NCI-H2029 treated with DMSO at 0.1 percent for 48 hours (cell line): Measurements from ENCODE around the gene GPRC5D.

Source experiments
- DNase-seq: peaks from one replicate; lab custom pipeline; 2025; lab: John Stamatoyannopoulos, UW

GPRC5D gene

DNA sequence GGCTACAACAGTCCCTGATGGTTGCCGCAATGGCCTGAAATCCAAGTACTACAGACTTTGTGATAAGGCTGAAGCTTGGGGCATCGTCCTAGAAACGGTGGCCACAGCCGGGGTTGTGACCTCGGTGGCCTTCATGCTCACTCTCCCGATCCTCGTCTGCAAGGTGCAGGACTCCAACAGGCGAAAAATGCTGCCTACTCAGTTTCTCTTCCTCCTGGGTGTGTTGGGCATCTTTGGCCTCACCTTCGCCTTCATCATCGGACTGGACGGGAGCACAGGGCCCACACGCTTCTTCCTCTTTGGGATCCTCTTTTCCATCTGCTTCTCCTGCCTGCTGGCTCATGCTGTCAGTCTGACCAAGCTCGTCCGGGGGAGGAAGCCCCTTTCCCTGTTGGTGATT is 43.7 kb downstream of the GPRC5D start:
- no peak for DNase-seq

DNA sequence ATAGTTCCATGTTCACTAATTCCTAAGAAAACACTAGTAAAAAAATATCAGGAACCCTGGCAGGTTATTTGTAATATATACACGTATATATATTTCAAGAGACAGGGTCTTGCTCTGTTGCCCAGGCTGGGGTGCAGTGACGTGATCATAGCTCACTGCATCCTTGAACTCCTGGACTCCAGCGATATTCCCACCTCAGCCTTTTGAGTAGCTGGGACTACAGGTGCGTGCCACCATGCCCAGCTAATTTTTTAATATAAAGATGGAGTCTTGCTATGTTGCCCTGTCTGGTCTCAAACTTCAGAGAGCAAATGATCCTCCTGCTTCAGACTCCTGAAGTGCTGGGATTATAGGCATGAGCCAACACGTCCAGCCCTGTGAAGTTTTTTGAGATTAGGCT is 44.4 kb downstream of the GPRC5D start:
- no peak for DNase-seq

DNA sequence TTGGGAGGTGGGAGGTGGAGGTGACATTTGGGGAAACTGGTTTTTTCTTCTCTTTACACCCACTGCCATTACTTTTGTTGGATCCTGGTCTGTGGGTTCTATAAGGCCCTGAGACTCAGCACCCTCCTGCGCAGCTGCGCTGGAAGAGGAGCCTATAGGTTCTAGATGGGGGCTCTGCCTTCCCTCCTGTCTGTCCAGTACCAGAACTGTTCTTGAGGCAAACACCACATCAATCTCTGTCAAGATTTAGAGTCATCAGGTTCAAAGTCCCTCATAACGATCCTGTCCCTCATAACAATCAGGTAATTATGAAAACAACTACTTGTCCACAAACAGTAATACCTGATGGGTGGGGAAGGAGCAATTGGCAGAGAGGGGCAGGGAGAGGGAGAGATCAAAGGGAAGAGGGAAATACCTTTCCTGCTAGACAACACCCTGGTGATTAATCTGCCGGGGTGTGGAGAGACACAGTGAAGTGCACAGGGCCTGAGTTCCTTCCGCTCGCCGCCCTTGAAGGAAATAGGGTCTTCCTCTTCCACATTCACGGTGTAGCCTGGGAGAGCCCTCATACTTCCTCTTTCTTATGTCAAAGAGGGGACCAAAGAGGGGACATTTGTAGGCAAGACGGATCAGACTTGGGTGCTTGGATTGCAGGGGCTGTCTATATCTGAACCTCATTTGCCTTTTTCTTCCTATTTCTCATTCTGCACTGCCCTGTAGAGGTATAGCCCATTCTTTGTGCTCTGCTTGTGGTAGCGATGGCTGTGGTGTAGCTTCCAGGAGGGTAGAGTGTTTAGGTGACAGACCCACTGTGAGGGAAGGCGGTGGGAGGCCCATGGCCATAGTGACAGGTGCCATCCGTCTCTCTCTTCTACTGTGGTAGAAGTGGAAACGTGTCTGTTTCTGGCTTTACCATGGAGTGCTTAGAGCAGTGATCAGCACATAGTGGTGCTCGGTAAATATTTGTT is 48.0 kb downstream of the GPRC5D start:
- DNase-seq: no peak

DNA sequence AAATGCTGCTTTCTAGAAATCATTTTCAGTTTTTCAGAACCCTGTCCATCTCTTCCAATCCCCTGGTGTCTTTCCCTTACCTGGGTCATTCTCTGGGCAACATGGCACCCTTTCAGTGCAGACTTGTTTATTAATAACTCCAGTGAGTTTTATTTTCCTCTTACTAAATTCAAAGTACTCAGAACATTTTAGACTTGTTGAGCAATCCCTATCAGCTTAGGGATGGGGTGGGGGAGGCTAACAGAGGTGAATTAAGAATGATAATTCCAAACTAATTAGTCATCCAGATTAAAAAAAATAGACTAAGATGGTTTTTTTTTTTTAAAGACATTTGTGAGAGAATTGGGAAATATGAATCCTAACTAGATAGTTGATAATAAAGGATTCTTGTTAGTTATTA is 49.9 kb downstream of the GPRC5D start:
- DNase-seq: no peak

DNA sequence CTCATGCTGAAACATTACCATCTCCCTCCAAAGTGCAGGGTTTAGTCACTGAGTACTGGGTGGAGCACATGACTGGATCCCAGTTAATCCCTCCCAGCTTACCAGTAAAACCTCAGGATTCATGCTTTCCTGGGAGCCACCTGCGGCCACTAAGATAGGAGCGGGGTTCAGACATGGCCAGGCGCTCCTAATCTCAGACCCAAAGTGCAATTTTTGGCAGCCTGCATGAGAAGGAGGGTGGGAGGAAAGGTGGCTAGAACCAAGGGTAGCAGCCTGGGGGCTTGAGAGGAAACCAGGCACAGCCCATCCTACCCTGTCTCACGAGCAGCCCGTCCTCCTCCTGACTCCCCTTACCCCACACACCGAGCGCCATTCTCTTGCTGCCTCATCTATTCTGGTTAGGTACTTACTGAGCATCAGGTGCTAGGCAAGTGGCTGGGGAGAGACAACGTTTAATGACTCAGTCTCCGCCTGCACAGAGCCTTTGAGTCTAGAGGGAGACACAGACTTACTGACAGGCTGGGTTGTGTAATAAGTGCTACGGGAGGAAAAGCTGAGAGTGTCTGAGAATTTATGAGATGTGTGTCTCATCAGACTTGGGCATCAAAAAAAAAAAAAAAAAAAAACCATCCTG is 50.7 kb downstream of the GPRC5D start:
- no peak for DNase-seq

DNA sequence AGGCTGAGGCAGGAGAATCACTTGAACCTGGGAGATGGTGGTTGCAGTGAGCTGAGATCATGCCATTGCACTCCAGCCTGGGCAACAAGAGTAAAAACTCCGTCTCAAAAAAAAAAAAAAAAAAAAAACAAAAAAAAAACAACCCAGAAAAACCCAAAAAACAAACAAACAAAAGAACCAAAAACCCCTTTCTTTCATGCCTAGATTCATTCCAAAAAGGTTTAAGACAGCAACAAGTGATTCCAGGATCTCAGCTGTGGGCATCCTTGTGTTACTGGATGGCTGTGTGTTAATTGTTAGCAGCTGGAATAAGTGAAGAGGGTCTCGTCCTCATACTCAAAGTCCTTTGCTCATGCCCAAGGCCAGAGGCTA is 51.2 kb downstream of the GPRC5D start:
- DNase-seq: no peak

DNA sequence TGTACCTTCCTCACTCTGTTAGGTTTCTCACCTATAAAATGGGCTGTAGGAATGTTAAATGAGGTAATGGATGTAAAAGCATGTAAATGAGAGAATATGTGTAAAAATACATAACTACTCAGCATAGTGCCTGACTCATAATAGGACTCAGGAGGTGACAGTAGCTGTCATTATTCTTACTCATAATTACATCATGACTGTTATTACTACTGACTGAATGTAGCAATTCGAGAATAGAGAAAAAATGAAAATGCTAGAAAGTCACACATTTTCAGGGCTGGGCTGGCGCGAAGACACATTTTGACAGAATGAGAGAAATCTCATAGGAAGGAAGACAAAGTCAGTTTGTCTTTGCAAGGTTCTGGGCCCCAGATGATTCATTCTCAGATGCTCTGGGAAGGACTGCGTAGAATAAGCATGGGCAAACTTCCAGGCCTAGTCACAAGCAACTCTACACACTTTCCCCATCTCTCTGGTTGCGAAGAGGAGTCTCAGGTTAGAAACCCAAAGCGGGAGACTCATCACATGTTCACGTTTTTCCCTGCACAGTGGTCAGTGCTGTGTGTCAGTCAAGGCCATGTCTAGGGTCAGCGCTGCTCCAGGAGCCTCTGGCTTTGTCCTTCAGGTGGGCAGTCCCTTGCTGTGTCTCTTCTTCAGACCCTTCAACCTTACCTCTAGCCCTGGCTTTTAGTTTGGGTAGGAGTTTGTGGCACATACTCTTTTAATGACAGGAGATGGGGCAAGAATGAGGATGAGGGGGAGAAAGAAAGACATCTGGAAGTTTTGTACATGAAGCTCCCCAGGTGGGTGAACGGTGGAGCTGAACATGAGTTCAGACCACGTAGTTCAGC is 52.2 kb downstream of the GPRC5D start:
- no peak for DNase-seq

DNA sequence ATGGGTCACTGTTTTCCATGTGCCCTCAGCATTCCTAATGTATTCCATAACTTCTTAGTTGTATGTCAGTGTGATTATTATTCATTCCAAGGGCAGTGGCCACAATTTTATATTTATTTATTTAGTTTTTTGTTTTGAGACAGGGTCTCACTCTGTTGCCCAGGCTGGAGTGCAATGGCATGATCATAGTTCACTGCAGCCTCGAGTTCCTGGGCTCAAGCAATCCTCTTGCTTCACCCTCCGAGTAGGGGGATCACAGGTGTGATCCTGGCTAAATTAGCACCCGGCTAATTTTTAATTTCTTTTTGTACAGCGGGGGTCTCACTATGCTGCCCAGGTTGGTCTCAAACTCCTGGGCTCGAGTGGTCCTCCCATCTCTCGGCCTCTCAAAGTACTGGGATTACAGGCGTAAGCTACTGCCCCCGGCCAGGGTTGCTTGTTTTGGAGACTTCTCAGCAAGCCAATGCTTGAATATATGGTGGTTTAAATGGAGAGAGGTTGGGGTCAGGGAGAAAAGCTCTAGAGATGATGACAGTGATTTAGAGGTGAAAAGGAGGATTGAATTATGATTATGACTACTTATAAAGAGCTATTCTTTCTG is 53.0 kb downstream of the GPRC5D start:
- no peak for DNase-seq

DNA sequence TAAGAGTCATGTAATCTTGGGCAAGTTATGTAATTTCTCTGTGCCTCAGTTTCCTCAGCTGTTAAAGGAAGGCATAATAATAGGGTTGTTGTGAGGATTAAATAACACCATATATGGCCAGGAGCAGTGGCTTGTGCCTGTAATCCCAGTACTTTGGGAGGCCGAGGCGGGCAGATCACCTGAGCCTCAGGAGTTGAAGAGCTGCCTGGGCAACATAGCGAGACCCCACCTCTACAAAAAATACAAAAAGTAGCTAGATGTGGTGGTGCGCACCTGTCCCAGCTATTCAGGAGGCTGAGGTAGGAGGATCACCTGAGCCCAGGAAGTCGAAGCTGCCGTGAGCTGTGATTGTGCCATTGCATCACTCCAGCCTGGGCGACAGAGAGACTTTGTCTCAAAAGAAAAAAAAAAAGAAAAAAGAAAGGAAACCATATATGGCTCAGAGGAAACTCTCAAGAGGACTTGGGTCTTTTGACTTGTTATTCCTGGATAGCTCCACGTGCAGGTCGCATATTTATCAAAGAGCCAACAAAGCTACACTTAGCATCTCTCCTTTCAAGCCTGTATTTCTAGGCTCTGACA is 53.7 kb downstream of the GPRC5D start:
- DNase-seq: no peak

DNA sequence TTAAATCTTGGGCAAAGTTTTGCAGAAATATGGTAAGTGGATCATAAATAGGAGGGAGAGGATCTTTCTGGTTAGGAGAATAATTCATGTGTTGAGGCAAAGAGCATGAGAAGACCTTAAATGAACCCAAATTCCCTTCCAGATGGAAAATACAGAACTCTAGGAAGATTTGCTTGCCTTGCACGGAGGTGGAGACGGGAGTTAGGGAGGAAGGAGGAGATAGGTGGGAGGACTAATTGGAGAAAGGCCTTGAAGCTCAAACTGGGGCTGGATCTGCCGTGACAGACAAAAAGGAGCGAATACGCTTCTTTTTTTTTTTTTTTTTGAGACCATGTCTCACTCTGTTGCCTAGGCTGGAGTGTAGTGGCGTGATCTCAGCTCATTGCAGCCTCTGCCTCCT is 54.7 kb downstream of the GPRC5D start:
- DNase-seq: no peak

DNA sequence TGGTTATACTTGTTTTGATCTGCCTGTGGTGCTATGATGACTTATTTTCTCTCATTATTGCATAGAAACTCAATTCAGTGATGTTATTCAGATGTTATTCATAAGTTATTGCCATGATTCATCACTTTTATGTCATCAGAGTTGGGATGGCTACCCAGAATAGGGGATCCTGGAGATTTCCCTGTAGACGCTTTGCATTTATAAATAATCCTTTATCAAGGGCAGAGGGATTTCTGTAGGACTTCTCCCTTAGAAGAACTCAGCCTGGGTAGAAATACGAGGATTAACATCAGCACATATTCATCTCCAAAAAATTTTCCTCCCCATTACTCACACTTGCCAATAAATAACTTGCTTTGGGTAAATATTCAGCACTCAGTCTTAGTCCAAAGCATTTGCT is 55.7 kb downstream of the GPRC5D start:
- no peak for DNase-seq

DNA sequence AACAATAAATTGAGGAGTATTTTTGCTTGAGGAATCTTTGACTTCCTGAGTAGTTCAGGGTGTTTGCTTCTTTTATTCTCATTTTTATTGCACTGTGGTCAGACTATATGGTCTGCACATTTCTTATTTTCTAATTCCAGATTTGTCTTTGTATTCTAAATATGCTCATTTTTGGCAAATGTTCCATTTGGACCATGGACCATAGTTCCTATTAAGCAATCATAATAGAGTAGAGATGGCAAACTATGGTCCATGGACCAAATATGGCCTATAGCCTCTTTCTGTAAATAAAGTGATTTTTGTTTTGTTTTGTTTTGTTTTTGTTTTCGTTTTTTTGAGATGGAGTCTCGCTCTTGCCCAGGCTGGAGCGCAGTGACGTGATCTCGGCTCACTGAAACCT is 58.5 kb downstream of the GPRC5D start:
- no peak for DNase-seq

DNA sequence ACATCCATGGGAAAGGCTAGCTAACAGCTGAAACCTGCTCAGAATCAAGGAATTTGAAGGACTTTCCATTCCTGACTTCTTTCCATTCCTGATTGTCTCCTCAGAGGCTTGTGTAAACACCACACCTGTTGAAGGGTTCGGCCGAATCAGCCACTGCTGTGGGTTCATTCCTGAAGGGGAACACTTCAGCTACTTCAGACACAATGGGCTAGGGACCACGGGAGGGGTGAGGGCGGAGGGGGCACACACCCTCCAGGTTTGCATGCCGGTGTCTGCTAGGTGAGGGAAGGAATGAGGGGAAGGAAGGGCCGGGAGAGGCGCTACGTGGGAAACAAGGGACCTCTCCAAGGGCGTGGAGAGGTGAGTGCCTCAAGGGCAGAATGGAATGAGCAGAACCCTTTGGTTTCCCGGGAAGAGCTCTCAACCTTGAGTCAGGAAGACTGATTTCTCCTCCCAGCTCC is 59.3 kb downstream of the GPRC5D start:
- peak; percentile 37 for DNase-seq

DNA sequence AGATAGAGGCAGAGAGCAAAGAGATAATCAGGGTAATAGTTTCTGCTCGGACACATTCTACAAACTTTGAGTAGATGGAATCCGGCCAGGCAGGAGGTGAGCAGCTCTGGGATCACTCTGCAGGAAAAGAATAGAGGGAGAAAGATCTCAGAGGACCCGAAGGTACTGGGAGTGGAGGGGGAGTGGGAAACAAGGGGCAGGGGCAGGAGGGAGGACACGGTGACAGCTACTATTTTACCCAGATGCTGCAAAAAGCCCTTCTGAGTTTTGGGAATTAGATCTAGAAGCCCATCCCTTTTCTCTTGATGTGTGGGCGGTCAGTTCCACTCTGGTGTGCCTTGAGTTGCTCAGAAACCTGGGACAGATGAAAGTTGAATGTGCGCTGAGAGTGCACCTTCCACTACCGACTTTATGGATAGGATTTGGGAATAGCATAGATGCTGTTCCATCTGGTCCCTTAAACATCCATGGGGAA is 60.1 kb downstream of the GPRC5D start:
- no peak for DNase-seq

DNA sequence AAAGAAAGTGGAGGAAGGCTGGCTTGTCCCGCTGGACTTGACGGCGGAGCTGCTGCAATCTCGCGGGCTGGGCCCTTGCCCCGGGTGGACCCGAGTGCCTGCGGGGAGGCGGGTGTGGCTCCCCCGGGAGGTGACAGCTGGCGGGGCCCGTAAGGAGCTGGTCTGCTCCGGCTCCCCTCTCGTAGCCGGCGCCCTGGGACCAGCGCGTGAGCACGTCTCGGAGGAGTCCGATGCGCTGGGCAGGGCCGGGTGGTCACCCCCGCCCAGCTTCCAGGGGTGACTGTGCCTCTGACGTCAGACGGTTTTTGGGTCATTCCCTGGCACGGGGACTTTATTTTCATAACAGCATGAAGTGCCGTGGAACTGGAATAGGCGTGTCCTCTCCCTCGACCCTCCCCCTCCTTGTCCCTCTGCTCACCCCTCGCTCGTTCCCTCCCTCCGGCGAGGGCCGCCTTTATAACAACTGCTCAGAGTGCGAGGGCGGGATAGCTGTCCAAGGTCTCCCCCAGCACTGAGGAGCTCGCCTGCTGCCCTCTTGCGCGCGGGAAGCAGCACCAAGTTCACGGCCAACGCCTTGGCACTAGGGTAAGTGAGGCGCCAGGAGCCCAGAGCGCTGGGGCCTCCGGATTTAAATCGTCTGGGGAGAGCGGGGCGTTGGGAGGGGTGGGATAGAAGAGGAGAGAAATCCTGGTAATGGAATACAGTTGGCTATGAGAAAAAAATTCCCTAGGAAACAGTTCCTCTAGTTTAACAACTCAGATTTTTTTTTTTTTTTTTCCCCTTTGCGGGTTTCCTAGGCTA is 60.7 kb downstream of the GPRC5D start, which contains the start of gene GPRC5A:
GPRC5A (plus strand) TSS at position 483 of the 801 bp plus-strand sequence. CDS start 16,688 bp downstream, outside the sequence.
- DNase-seq: no peak
